ENCODE results near the gene LNP1. TPM values are rescaled to one million over a fixed set of nuclear protein-coding genes. Genes with fewer than 3 reads are reported as not detected.

Gene LNP1
- total RNA-seq, 4 donors from 2014 or later: 0.95 to 8.3 (median 1.1) TPM

- DNase-seq: no peak
- Histone ChIP-seq H3K4me1 (no peaks in the 10 kb centered on the region), H3K27ac (no peak overlapping the region), H3K9me3 (no peaks in the 10 kb centered on the region), H3K36me3 (no peaks in the 10 kb centered on the region), H3K4me3 (no peak overlapping the region), H3K27me3 (no peaks in the 10 kb centered on the region)
- no peak for TF ChIP-seq POLR2A (IDR thresholded peaks at IDR 0.05)
- TF ChIP-seq, protein P1, sequence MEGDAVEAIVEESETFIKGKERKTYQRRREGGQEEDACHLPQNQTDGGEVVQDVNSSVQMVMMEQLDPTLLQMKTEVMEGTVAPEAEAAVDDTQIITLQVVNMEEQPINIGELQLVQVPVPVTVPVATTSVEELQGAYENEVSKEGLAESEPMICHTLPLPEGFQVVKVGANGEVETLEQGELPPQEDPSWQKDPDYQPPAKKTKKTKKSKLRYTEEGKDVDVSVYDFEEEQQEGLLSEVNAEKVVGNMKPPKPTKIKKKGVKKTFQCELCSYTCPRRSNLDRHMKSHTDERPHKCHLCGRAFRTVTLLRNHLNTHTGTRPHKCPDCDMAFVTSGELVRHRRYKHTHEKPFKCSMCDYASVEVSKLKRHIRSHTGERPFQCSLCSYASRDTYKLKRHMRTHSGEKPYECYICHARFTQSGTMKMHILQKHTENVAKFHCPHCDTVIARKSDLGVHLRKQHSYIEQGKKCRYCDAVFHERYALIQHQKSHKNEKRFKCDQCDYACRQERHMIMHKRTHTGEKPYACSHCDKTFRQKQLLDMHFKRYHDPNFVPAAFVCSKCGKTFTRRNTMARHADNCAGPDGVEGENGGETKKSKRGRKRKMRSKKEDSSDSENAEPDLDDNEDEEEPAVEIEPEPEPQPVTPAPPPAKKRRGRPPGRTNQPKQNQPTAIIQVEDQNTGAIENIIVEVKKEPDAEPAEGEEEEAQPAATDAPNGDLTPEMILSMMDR (IDR thresholded peaks at IDR 0.05): no peak
Observed at GRCh38 chr3:100463646-100464155, 62.4 kb downstream of the LNP1 start.

DNA sequence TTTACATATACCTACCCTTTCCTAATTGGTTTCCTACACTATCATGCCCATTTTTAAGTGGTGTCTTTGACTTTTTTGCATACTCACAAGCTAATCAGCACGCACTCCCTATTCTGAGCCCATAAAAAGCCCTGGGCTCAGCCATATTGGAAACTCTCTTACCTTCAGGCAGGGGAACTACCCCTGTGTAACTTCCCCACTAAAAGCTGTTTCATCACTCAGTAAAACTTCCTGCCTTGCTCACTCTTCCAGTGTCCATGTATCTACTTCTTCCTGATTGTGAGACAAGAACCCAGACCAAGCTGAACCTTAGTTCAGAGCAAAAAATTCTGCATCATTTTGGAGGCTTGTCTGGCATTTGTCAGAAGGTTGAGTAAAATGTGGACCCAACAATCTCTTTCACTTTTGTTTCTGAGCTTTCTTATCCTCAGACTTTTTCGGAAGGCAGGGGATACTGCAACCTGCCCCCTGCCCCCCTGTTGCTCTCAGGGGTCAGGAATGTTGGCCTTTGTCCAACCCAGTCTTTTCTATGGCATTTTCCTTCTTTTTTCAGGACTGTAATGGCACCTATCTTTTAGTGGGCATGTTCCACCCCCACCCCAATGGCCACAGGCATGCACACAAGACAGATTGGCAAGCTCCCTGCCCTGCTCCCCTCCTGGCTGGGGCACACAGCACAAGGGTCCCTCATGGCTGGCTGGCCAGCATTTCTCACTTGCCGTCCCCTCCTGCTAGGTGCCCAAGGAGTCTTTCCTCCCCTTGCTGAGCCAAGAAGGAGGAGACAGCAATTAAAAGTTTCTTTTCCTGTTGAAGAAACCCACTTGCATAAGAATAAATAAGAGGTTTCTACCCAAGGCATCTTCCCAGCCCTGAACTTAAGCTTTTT is 64.8 kb downstream of the LNP1 start:
- no peak for DNase-seq
- H3K4me1 ChIP-seq: no peaks in the 10 kb centered on the region
- no peaks in the 10 kb centered on the region for H3K27me3 ChIP-seq
- no peaks in the 10 kb centered on the region for H3K9me3 ChIP-seq
- no peaks in the 10 kb centered on the region for H3K36me3 ChIP-seq
- no peak overlapping the region for H3K4me3 ChIP-seq
- no peak overlapping the region for H3K27ac ChIP-seq
- no peak for TF ChIP-seq POLR2A (IDR thresholded peaks at IDR 0.05)
- TF ChIP-seq, protein P1 (IDR thresholded peaks at IDR 0.05): no peak

DNA sequence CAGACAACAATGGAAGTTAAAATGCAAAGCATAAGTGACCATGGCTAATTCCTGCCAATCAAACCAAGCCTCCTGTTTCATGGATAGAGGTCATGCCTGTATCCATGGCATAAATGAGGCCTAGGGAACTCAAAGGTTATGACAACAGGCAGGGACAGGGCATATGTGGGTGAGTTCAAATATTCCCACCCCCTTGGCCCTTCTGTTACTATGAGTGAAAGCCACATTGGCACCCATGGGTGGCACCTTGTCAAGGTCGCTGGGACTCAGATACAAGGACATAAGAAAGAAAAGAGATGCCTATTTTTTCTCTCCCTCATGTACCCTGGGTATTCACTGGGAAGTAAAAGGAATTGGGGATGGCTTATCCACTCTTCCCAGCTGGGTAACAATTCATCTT is 65.8 kb downstream of the LNP1 start:
- no peaks in the 10 kb centered on the region for H3K36me3 ChIP-seq
- H3K9me3 ChIP-seq: no peaks in the 10 kb centered on the region
- H3K4me1 ChIP-seq: no peaks in the 10 kb centered on the region
- H3K4me3 ChIP-seq: no peak overlapping the region
- DNase-seq: no peak
- no peak overlapping the region for H3K27ac ChIP-seq
- no peak for TF ChIP-seq POLR2A (IDR thresholded peaks at IDR 0.05)
- TF ChIP-seq, protein P1 (IDR thresholded peaks at IDR 0.05): no peak
- no peaks in the 10 kb centered on the region for H3K27me3 ChIP-seq

GRCh38 chr3:100468676-100469075 is 67.3 kb downstream of the LNP1 start:
- no peak overlapping the region for H3K27ac ChIP-seq
- H3K9me3 ChIP-seq: no peaks in the 10 kb centered on the region
- H3K36me3 ChIP-seq: no peaks in the 10 kb centered on the region
- no peak overlapping the region for H3K4me3 ChIP-seq
- no peaks in the 10 kb centered on the region for H3K27me3 ChIP-seq
- DNase-seq: no peak
- TF ChIP-seq POLR2A (IDR thresholded peaks at IDR 0.05): no peak
- TF ChIP-seq, protein P1 (IDR thresholded peaks at IDR 0.05): no peak
- H3K4me1 ChIP-seq: no peaks in the 10 kb centered on the region

DNA sequence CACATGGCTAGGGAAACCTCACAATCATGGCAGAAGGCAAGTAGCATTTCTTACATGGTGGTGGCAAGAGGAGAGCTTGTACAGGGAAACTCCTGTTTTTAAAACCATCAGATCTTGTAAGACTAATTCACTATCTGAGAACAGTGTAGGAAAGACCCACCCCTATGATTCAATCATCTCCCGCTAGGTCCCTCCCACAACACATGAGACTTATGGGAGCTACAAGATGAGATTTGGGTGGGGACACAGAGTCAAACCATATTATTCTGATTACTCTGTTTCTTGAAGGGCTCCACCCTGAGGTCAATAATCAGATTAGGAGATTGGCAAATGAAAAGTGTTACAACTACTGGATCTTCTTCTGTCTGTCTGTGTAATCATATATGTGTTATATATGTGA is 69.6 kb downstream of the LNP1 start:
- no peak for DNase-seq
- no peak overlapping the region for H3K27ac ChIP-seq
- TF ChIP-seq, protein P1 (IDR thresholded peaks at IDR 0.05): no peak
- TF ChIP-seq POLR2A (IDR thresholded peaks at IDR 0.05): no peak

More for the DNA sequence above, 69.6 kb downstream of the LNP1 start:
- Histone ChIP-seq H3K4me1 (no peaks in the 10 kb centered on the region), H3K4me3 (no peak overlapping the region), H3K9me3 (no peaks in the 10 kb centered on the region), H3K36me3 (no peaks in the 10 kb centered on the region), H3K27me3 (no peaks in the 10 kb centered on the region)

Data from Peyer's patch (tissue), 4 donors.